Cardiac muscle cell (in vitro differentiated cells and primary cell): ENCODE results near the gene RAP1GAP2. TPM values are rescaled to one million over a fixed set of nuclear protein-coding genes. Genes with fewer than 3 reads are reported as not detected.

Experiments
- DNase-seq, 2 donors: peaks; one replicate each; pipeline versions ENCODE4 v3.0.0 to v3.0.0-alpha.2; 2010 to 2017; ENCODE audit warnings: low read depth in 1 of 2, low spot score in 1 of 2
- H3K27ac ChIP-seq: fragments of 200-600 bp; sonication (generic); 2 replicates; pipeline ENCODE4 v1.5.1; 2016
- H3K27me3 ChIP-seq: fragments of 200-600 bp; sonication (generic); 2 replicates; pipeline ENCODE4 v1.6.0; 2016; ENCODE audit warnings: control low read depth
- H3K36me3 ChIP-seq: fragments of 200-600 bp; sonication (generic); 2 replicates; pipeline ENCODE4 v1.5.1; 2016; ENCODE audit warnings: control low read depth
- H3K4me1 ChIP-seq: fragments of 200-600 bp; sonication (generic); 2 replicates; pipeline ENCODE4 v1.8.1; 2017; ENCODE audit warnings: low read depth, mild to moderate bottlenecking, mixed run types
- H3K4me3 ChIP-seq: fragments of 200-600 bp; sonication (generic); 2 replicates; pipeline ENCODE4 v1.5.1; 2016; ENCODE audit warnings: mild to moderate bottlenecking
- H3K9me3 ChIP-seq: fragments of 200-600 bp; sonication (generic); 2 replicates; pipeline ENCODE4 v1.5.1; 2017; ENCODE audit warnings: low read depth, mild to moderate bottlenecking, control low read depth
- CTCF ChIP-seq: IDR thresholded peaks from 2 replicates; pipeline ENCODE4 v1.5.1; 2012; ENCODE audit warnings: low read depth, mild to moderate bottlenecking, low read length
- polyA plus RNA-seq: library from polyadenylated mRNA; unstranded; fragments of >200 nt; fragmentation: Nextera tagmentation; extraction: Ambion mirVana; gene quantifications from 2 replicates; pipeline ENCODE4 v1.2.1, GENCODE V29; 2016
- total RNA-seq: library from RNA; depleted of rRNA; stranded (reverse); fragments of >200 nt; gene quantifications from 2 replicates; pipeline ENCODE4 v1.2.3, GENCODE V29; 2016

RAP1GAP2 gene
- total and polyA plus RNA-seq, 2 experiments from 2014 or later, result 1.2 to 2.9 TPM

GRCh38 chr17:2921443-2921842, 125.2 kb downstream of the RAP1GAP2 start:
- Histone ChIP-seq H3K36me3 (no peaks in the 10 kb centered on the region), H3K27me3 (no peaks in the 10 kb centered on the region), H3K4me3 (no peak overlapping the region), H3K4me1 (peaks cover 3% of the 10 kb centered on the region), H3K27ac (no peak overlapping the region), H3K9me3 (no peaks in the 10 kb centered on the region)
- no peak for DNase-seq
- TF ChIP-seq CTCF, result no peak

GRCh38 chr17:2924211-2924610, 128.0 kb downstream of the RAP1GAP2 start:
- H3K9me3 ChIP-seq, result no peaks in the 10 kb centered on the region
- H3K4me1 ChIP-seq, result peaks cover 5% of the 10 kb centered on the region
- H3K27ac ChIP-seq, result no peak overlapping the region
- no peaks in the 10 kb centered on the region for H3K27me3 ChIP-seq
- H3K36me3 ChIP-seq, result no peaks in the 10 kb centered on the region
- DNase-seq, result peak in 1 of 2 donors; percentile 43
- no peak overlapping the region for H3K4me3 ChIP-seq
- no peak for TF ChIP-seq CTCF

GRCh38 chr17:2925011-2925410, 128.8 kb downstream of the RAP1GAP2 start:
- Histone ChIP-seq H3K4me1 (peaks cover 5% of the 10 kb centered on the region), H3K27ac (no peak overlapping the region), H3K9me3 (no peaks in the 10 kb centered on the region), H3K36me3 (no peaks in the 10 kb centered on the region), H3K27me3 (no peaks in the 10 kb centered on the region), H3K4me3 (no peak overlapping the region)
- no peak for DNase-seq
- no peak for TF ChIP-seq CTCF

- Histone ChIP-seq H3K27ac (no peak overlapping the region), H3K27me3 (no peaks in the 10 kb centered on the region), H3K4me3 (no peak overlapping the region), H3K9me3 (no peaks in the 10 kb centered on the region), H3K4me1 (peaks cover 5% of the 10 kb centered on the region), H3K36me3 (no peaks in the 10 kb centered on the region)
- no peak for TF ChIP-seq CTCF
- DNase-seq, result no peak
Observed at GRCh38 chr17:2926019-2926650, 129.9 kb downstream of the RAP1GAP2 start.

GRCh38 chr17:2928294-2928890, 132.2 kb downstream of the RAP1GAP2 start:
- H3K4me3 ChIP-seq, result no peak overlapping the region
- DNase-seq, result no peak

More at GRCh38 chr17:2928294-2928890, 132.2 kb downstream of the RAP1GAP2 start:
- Histone ChIP-seq H3K27ac (no peak overlapping the region), H3K9me3 (no peaks in the 10 kb centered on the region), H3K36me3 (no peaks in the 10 kb centered on the region), H3K4me1 (peaks cover 5% of the 10 kb centered on the region), H3K27me3 (no peaks in the 10 kb centered on the region)
- TF ChIP-seq CTCF, result no peak
